CD4-positive, alpha-beta T cell treated with Interleukin-4 for 1 hour (primary cell): ENCODE measurements around the gene RTN4R.

Source experiments
- DNase-seq, 2 donors: peaks; one replicate each; pipeline ENCODE4 v3.0.0-alpha.2; 2020 to 2022

Gene RTN4R

GRCh38 chr22:20194681-20195593 lies 73.2 kb downstream of the RTN4R start:
- DNase-seq = no peak

DNA sequence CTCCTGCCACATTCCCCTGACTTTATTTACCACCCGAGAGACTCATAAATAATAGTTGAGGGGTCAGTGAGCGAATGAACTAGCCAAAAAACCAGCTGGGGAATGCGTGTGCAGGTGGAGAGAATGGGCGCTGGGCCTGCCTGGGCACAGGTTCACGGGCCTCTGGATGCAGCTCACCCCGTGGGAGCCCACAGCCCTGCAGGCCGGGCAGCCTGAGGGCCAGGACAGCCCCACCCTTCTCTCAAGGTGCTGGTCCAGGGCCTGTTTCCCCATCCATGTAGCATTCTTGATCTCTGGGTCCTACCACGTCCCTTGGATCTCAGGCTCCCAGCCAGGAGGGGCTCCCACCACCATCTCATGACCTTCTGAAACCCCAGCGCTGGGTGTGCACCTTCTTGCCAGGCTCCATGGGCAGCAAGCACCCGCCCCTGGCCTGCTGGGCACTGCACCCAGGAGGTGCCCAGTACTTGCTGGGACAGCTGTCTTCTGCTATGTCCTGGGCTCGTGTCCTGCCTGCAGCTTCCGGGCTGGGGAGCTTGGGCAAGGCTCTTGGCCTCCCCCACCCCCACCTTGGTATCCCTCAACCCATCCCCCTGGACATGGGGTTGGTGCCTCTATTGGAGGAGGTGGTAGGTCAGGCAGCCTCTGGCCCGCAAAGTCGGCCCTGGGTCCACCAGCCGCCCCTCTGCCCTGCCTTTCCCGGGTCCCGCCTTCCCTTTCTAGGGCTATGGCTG lies 74.2 kb downstream of the RTN4R start:
- DNase-seq = no peak

DNA sequence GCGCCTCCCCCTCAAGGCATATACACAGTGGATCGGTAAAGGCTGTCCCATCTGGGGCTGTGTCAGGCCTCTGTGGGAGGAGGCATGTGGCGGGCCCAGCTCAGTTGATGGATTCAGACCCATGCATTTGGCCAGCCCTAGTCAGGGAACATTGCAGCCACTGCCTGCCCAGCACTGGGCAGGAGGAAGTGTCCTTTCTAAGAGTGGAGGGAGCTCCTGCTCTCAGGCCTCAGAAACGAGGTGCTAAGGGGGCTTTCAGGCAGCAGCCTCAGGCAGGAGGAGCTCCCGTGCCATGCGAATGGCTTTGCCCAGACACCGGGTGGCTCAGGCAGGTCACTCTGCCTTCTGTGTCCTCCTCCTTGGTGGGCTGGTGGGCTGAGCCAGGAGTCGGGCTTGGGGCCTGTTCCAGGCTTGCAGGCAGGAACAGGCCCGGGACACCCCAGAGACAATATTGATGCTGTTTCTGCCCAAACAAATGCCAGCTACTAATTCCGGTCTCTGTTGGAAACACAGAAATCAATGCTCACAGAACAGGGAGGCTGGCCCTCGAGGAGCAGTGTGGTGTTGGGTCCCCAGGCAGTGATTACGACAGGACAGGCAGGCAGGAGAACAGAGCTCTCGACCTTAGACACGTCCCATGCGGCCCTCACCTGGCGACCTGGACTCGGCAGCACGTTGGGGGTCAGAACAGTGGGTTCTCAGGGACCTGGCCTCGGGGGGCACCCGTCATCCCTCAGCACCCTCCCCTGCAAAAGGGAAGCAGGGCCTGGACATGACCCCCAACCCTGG lies 75.0 kb downstream of the RTN4R start:
- DNase-seq = no peak

GRCh38 chr22:20192293-20192971 lies 75.7 kb downstream of the RTN4R start:
- no peak for DNase-seq

GRCh38 chr22:20191803-20192202 lies 76.3 kb downstream of the RTN4R start:
- no peak for DNase-seq
